ENCODE data around the gene ERP27. TPM values are rescaled to one million over a fixed set of nuclear protein-coding genes. Genes with fewer than 3 reads are reported as not detected.

The ERP27 gene
- total RNA-seq, 1 donor = 0.18 TPM

- H3K4me3 ChIP-seq (ENCODE audit: low read depth, low read length) = no peak overlapping the region
- TF ChIP-seq, protein P1, sequence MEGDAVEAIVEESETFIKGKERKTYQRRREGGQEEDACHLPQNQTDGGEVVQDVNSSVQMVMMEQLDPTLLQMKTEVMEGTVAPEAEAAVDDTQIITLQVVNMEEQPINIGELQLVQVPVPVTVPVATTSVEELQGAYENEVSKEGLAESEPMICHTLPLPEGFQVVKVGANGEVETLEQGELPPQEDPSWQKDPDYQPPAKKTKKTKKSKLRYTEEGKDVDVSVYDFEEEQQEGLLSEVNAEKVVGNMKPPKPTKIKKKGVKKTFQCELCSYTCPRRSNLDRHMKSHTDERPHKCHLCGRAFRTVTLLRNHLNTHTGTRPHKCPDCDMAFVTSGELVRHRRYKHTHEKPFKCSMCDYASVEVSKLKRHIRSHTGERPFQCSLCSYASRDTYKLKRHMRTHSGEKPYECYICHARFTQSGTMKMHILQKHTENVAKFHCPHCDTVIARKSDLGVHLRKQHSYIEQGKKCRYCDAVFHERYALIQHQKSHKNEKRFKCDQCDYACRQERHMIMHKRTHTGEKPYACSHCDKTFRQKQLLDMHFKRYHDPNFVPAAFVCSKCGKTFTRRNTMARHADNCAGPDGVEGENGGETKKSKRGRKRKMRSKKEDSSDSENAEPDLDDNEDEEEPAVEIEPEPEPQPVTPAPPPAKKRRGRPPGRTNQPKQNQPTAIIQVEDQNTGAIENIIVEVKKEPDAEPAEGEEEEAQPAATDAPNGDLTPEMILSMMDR (IDR thresholded peaks at IDR 0.05; ENCODE audit: insufficient read depth, low read length) = no peak
- peak; percentile 43 for DNase-seq (ENCODE audit: low read depth)
Measured at GRCh38 chr12:14902465-14902864, 35.9 kb downstream of the ERP27 start.

GRCh38 chr12:14901228-14901562 lies 37.1 kb downstream of the ERP27 start:
- TF ChIP-seq, protein P1 (IDR thresholded peaks at IDR 0.05; ENCODE audit: insufficient read depth, low read length) = no peak
- no peak overlapping the region for H3K4me3 ChIP-seq (ENCODE audit: low read depth, low read length)
- no peak for DNase-seq (ENCODE audit: low read depth)

DNA sequence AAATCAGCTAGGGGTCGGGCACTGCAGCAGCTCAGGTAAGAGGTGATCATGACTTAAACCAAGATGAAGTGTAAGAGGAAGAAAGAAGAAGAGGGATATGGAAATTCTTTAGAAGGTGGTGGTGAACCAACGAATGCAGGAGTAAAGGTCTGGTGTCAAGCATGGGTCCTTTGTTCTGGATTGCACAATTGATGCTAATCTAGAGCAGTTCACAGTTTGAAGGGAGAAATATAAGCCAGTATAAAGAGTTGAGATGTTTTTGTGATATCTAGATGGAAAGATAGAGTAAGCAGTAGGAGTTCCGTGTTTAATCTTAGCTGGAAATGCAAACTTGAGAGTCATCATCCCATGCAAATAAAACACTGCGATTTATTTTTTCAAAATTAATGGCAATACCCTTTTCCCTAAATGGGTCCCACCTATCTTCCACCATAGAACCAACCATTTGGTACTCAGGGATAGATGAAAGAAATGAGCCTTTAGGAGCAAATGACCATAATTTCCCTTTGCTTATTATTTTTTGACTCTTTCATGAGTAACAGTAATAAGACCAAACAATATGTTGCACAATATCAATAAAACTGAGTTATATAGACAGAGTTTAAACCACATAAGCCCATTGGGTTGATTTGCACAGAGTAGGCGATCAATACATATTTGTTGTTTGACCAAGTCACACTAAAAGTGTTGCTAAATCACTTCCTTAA lies 37.7 kb downstream of the ERP27 start:
- TF ChIP-seq, protein P1 (IDR thresholded peaks at IDR 0.05; ENCODE audit: insufficient read depth, low read length) = no peak
- no peak overlapping the region for H3K4me3 ChIP-seq (ENCODE audit: low read depth, low read length)
- no peak for DNase-seq (ENCODE audit: low read depth)

- DNase-seq (ENCODE audit: low read depth) = peak; percentile 98
- TF ChIP-seq, protein P1 (IDR thresholded peaks at IDR 0.05; ENCODE audit: insufficient read depth, low read length) = no peak
- H3K4me3 ChIP-seq (ENCODE audit: low read depth, low read length) = no peak overlapping the region
Measured at GRCh38 chr12:14896521-14897169, 41.7 kb downstream of the ERP27 start.

GRCh38 chr12:14893506-14894250 lies 44.7 kb downstream of the ERP27 start:
- DNase-seq (ENCODE audit: low read depth) = peak; percentile 61
- TF ChIP-seq, protein P1 (IDR thresholded peaks at IDR 0.05; ENCODE audit: insufficient read depth, low read length) = no peak
- H3K4me3 ChIP-seq (ENCODE audit: low read depth, low read length) = no peak overlapping the region

DNA sequence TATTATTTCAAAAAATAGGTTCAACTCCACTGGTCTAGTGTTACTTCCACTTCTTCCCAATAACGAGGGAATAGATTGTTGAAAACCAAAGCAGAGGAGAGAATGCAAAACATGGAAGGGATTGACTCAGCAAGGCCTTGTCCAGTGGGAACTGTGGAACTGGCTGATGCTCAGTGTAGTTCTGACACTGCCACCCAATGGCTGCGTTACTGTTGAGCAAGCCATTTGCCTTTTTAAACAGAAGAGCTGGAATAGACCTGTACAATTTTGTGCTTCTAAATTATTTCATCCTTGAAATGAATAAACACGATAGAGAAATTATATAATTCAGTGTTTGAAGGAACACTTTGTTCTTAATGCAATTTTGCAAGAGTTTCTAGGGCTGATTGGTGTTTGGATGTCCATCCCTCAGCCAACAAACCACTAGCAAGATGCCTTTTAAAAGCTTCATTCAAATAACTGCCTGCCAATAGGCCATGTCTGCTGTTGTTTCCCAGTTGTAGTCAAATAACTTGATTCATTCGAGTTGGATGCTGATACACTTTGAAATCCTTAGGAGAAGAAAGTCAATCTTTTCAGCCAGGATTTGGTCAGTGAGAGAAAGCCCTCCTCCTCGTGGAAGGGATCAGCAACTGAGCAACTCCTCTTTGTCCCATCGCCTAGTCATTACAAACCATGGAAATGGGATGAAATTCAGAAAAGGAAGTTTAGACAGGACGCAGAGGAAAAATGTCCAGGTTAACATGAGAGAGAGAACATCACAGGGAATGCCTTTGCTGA lies 45.4 kb downstream of the ERP27 start:
- TF ChIP-seq, protein P1 (IDR thresholded peaks at IDR 0.05; ENCODE audit: insufficient read depth, low read length) = peak; percentile 52
- H3K4me3 ChIP-seq (ENCODE audit: low read depth, low read length) = no peak overlapping the region
- peak; percentile 69 for DNase-seq (ENCODE audit: low read depth)
